ENCODE data around the gene HOXA4.

DNA sequence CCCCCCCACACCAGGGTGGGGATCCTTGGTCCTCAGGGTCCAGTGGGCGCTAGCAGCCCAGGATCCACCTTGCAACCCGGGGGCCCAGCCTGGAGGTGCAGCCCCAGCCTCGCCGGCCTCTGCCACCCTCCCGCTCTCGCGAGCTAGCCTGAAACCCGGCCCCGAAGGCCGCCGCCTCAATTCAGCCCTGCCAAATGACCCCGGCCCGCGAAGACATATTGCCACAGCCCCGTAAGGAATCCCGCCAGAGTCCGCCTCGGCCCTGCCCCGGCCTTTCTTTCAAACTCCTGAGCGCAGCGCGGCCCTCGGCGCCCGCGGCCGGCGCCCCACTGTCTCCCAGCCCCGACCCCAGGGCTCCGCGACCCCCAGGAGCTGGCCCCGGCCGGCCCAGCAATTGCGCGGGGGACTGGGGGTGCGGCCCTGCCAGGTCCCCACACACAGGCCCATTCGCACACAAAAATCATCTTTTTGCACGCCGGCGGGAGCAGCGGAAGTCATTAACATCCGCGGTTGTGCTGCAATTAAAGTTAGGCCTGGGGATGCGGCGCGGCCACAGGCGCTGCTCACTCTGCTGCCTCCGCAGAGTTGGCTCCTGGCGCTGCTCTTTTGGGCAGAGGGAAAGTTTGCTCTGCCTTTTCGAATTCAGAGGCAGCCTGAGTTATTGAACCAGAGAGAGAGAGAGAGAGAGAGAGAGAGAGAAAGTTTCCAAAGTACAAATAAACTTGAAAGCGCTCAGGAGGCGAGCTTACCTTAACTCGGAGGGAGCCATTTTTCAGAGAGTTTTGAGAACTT is 9.0 kb upstream of the HOXA4 start:
- TF ChIP-seq, protein P1, sequence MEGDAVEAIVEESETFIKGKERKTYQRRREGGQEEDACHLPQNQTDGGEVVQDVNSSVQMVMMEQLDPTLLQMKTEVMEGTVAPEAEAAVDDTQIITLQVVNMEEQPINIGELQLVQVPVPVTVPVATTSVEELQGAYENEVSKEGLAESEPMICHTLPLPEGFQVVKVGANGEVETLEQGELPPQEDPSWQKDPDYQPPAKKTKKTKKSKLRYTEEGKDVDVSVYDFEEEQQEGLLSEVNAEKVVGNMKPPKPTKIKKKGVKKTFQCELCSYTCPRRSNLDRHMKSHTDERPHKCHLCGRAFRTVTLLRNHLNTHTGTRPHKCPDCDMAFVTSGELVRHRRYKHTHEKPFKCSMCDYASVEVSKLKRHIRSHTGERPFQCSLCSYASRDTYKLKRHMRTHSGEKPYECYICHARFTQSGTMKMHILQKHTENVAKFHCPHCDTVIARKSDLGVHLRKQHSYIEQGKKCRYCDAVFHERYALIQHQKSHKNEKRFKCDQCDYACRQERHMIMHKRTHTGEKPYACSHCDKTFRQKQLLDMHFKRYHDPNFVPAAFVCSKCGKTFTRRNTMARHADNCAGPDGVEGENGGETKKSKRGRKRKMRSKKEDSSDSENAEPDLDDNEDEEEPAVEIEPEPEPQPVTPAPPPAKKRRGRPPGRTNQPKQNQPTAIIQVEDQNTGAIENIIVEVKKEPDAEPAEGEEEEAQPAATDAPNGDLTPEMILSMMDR (IDR thresholded peaks at IDR 0.05): no peak
- no peak for TF ChIP-seq POLR2A (IDR thresholded peaks at IDR 0.05)
- TF ChIP-seq POLR2AphosphoS5 (IDR thresholded peaks at IDR 0.05): no peak
- TF ChIP-seq EP300 (IDR thresholded peaks at IDR 0.05): no peak
